GM06990 (cell line): ENCODE measurements around the gene COQ5.
"Not testable (repeated sequence)": the region's sequence is repeated elsewhere in the genome, so short reads cannot be mapped to it uniquely, and the experiment has no call there.

ENCODE experiments used
- DNase-seq: peaks from one replicate; pipeline ENCODE4 v3.0.0-alpha.2; 2011; ENCODE audit not compliant: insufficient read length; ENCODE audit errors: extremely low read depth
- H3K27me3 ChIP-seq: replicated peaks from 2 replicates; pipeline ENCODE4 v1.6.0; 2011; ENCODE audit warnings: low read length; ENCODE audit not compliant: control insufficient read depth, insufficient read depth
- H3K36me3 ChIP-seq: 2 replicates; pipeline ENCODE4 v1.5.1; 2011; ENCODE audit warnings: low read length; ENCODE audit not compliant: control insufficient read depth, insufficient read depth
- H3K4me3 ChIP-seq: replicated peaks from 2 replicates; pipeline ENCODE4 v1.5.1; 2011; ENCODE audit warnings: low read depth, mild to moderate bottlenecking, control low read depth, low read length
- CTCF ChIP-seq: IDR thresholded peaks from 2 replicates; pipeline ENCODE4 v1.5.1; 2011; ENCODE audit warnings: low read length, control low read depth, mild to moderate bottlenecking, inconsistent platforms; ENCODE audit not compliant: insufficient read depth, poor library complexity, severe bottlenecking

The COQ5 gene

GRCh38 chr12:120534703-120535655 lies 6.0 kb upstream of the COQ5 start:
- Histone ChIP-seq H3K27me3 (no peaks in the 10 kb centered on the region), H3K4me3 (peak overlapping the region; percentile 89), H3K36me3 (no peaks in the 10 kb centered on the region)
- peak; percentile 3 for TF ChIP-seq CTCF
- peak; percentile 73 for DNase-seq

- no peak for TF ChIP-seq CTCF
- Histone ChIP-seq H3K4me3 (peak within 1 kb of the TSS; percentile 89), H3K27me3 (no peaks in the 10 kb centered on the region), H3K36me3 (no peaks in the 10 kb centered on the region)
- DNase-seq, result peak; percentile 82
These were observed 5.3 kb upstream of the COQ5 start, which contains the start of gene RNF10 for GRCh38 chr12:120534203-120534702. Gene RNF10 (plus strand): TSS chr12:120534356. CDS start chr12:120534812, 456 bp downstream.

- Histone ChIP-seq H3K27me3 (no peaks in the 10 kb centered on the region), H3K4me3 (no peak overlapping the region), H3K36me3 (no peaks in the 10 kb centered on the region)
- DNase-seq, result no peak
- TF ChIP-seq CTCF, result no peak
These were observed 3.8 kb upstream of the COQ5 start for GRCh38 chr12:120532701-120533238.

GRCh38 chr12:120530418-120530761 lies 1.4 kb upstream of the COQ5 start:
- H3K36me3 ChIP-seq, H3K27me3 ChIP-seq, DNase-seq: not testable (repeated sequence)
- peak overlapping the region; percentile 90 for H3K4me3 ChIP-seq

- Histone ChIP-seq H3K4me3 (peak overlapping the region; percentile 90), H3K27me3 (no peaks in the 10 kb centered on the region)
- no peak for DNase-seq
These were observed 871 bp upstream of the COQ5 start for GRCh38 chr12:120529641-120530417.

More at GRCh38 chr12:120529641-120530417, 871 bp upstream of the COQ5 start:
- TF ChIP-seq CTCF, result no peak
- no peaks in the 10 kb centered on the region for H3K36me3 ChIP-seq
